Neutrophil (primary cell): ENCODE data around the gene TLE2.
"Not testable (repeated sequence)": the region's sequence is repeated elsewhere in the genome, so short reads cannot be mapped to it uniquely, and the experiment has no call there.

Experiments used
- H3K27ac ChIP-seq: fragments of 200-600 bp; sonication (generic); 2 replicates; pipeline ENCODE4 v1.5.1; 2016; ENCODE audit warnings: mild to moderate bottlenecking, moderate library complexity
- H3K27me3 ChIP-seq: fragments of 200-600 bp; sonication (generic); 2 replicates; pipeline ENCODE4 v1.6.0; 2016; ENCODE audit warnings: mild to moderate bottlenecking
- H3K36me3 ChIP-seq: fragments of 200-600 bp; sonication (generic); 2 replicates; pipeline ENCODE4 v1.5.1; 2017
- H3K4me1 ChIP-seq, 2 experiments: fragments of 200-600 bp in 1 of 2; sonication (generic) in 1 of 2; 1 replicate in 1 of 2; 2 replicates in 1 of 2; pipeline versions ENCODE4 v1.5.1 to v1.6.1; 2013 to 2016; ENCODE audit warnings: low read depth in 1 of 2, low read length in 1 of 2, mild to moderate bottlenecking in 1 of 2, moderate library complexity in 1 of 2; ENCODE audit not compliant: control insufficient read depth in 1 of 2, insufficient read depth in 1 of 2
- H3K4me3 ChIP-seq, 2 experiments: fragments of 200-600 bp in 1 of 2; sonication (generic) in 1 of 2; 1 replicate in 1 of 2; 2 replicates in 1 of 2; pipeline ENCODE4 v1.5.1; 2013 to 2016; ENCODE audit warnings: low read depth in 1 of 2, low read length in 1 of 2, mild to moderate bottlenecking in 1 of 2, moderate library complexity in 1 of 2
- H3K9me3 ChIP-seq: fragments of 200-600 bp; sonication (generic); 2 replicates; pipeline ENCODE4 v1.5.1; 2016
- TF ChIP-seq, protein P1 (sequence below): fragments of 200-600 bp; sonication (generic); IDR thresholded peaks from 2 replicates; pipeline ENCODE4 v1.5.1; 2016; ENCODE audit warnings: antibody characterized with exemption

Gene TLE2

DNA sequence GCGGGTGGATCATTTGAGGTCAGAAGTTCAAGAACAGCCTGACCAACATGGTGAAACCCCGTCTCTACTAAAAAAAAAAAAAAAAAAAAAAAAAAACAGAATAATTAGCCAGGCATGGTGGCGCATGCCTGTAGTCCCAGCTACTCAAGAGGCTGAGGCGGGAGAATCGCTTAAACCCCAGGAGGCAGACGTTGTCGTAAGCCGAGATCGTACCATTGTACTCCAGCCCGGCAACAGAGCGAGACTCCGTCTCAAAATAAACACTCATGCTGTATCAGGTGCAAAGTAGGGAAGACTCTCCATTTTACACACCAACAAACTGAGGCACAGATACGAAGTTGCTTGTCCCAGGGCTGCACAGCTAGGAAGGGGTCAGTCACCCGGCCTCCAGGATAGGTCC is 36.1 kb downstream of the TLE2 start:
- H3K4me1 ChIP-seq = no peaks in the 10 kb centered on the region
- H3K36me3 ChIP-seq = no peaks in the 10 kb centered on the region
- H3K9me3 ChIP-seq = no peaks in the 10 kb centered on the region
- peaks cover 12% of the 10 kb centered on the region for H3K27me3 ChIP-seq
- TF ChIP-seq, protein P1, sequence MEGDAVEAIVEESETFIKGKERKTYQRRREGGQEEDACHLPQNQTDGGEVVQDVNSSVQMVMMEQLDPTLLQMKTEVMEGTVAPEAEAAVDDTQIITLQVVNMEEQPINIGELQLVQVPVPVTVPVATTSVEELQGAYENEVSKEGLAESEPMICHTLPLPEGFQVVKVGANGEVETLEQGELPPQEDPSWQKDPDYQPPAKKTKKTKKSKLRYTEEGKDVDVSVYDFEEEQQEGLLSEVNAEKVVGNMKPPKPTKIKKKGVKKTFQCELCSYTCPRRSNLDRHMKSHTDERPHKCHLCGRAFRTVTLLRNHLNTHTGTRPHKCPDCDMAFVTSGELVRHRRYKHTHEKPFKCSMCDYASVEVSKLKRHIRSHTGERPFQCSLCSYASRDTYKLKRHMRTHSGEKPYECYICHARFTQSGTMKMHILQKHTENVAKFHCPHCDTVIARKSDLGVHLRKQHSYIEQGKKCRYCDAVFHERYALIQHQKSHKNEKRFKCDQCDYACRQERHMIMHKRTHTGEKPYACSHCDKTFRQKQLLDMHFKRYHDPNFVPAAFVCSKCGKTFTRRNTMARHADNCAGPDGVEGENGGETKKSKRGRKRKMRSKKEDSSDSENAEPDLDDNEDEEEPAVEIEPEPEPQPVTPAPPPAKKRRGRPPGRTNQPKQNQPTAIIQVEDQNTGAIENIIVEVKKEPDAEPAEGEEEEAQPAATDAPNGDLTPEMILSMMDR = no peak
- H3K27ac ChIP-seq = no peak overlapping the region
- no peak overlapping the region for H3K4me3 ChIP-seq

DNA sequence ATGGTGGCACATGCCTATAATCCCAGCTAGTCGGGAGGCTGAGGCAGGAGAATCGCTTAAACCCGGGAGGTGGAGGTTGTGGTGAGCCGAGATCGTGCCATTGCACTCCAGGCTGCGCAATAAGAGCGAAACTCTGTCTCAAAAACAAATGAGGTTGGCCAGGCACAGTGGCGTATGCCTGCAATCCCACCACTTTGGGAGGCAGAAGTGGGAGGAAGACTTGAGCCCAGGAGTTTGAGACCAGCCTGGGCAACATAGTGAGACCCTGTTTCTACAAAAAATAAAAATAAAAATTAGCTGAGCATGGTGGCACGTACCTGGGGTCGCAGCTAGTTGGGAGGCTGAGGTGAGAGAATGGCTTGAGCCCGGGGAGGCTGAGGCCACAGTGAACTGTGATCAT is 36.7 kb downstream of the TLE2 start:
- H3K27me3 ChIP-seq = peaks cover 18% of the 10 kb centered on the region
- not testable (repeated sequence) for H3K36me3 ChIP-seq, H3K9me3 ChIP-seq, H3K4me3 ChIP-seq, H3K4me1 ChIP-seq, H3K27ac ChIP-seq

DNA sequence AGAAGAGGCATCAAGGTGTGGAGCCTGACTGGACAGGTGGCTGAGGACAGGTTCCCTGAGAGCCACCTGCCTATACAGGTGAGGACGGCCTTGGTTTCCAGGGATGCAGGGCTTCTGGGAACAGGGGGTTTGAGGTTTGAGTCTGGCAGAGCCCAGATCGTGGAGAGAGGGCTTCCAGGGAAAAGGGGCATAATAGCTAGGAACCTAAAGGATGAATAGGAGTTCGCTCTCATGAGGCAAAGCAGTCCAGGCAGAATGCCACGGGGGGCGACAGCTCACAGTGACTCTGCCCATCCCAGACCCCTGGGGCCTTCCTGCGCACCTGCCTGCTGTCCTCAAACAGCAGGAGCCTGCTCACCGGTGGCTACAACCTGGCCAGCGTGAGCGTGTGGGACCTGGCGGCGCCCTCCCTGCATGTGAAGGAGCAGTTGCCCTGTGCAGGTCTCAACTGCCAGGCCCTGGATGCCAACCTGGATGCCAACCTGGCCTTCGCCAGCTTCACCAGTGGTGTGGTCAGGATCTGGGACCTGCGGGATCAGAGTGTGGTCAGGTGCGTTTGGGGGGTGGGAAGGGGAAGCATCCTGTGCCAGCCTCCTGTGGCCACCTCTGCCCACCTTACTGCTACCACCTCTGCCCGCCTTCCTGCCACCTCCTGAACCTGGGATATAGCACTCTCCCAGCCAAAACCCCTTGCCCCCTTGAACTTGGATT is 39.7 kb downstream of the TLE2 start:
- Histone ChIP-seq H3K4me1 (no peaks in the 10 kb centered on the region), H3K36me3 (no peaks in the 10 kb centered on the region), H3K27me3 (peaks cover 41% of the 10 kb centered on the region), H3K27ac (no peak overlapping the region), H3K9me3 (no peaks in the 10 kb centered on the region), H3K4me3 (no peak overlapping the region)
- TF ChIP-seq, protein P1 = no peak

DNA sequence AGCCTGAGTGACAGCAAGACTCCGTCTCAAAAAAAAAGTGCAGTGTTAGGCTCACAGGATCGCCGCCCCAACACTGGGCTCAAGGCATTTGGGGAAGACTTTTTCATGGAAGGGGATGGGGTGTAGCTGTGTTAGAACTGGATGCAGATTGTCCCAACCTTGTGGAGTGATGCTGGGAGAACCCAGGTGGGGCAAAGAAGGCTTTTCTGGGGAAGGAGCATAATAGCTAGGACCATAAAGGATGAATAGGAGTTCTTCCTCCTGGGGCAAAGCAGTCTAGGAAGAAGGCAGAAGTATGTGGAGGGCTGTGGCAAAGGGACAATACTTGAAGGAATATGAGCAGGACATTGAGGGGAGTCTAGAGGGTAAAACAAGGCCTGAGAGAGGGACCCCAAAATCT is 40.5 kb downstream of the TLE2 start:
- Histone ChIP-seq H3K36me3 (no peaks in the 10 kb centered on the region), H3K9me3 (no peaks in the 10 kb centered on the region), H3K27ac (no peak overlapping the region), H3K4me3 (no peak overlapping the region), H3K4me1 (no peaks in the 10 kb centered on the region), H3K27me3 (peaks cover 49% of the 10 kb centered on the region)
- TF ChIP-seq, protein P1 = no peak

DNA sequence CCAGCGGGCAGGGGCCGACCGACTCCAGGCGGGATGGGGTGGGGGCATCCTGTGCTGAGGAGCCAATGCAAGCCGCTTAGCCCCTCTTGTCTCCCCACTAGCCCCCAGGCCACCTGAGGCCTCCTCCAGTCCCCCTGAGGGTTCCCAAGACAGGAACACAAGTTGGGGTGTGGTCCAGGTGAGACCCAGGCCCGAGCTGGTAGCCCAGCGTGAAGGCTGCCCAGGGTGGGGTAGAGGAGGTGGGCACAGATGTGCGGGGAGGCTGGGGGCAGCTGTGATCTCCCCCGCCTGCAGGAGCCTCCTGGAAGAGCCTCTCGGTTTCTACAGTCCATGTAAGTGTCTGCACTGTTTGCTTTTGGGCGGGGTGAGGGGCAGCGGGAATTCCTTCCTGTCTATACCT is 41.3 kb downstream of the TLE2 start:
- TF ChIP-seq, protein P1 = no peak
- H3K27me3 ChIP-seq = peaks cover 51% of the 10 kb centered on the region
- no peak overlapping the region for H3K27ac ChIP-seq
- no peaks in the 10 kb centered on the region for H3K36me3 ChIP-seq
- H3K9me3 ChIP-seq = no peaks in the 10 kb centered on the region
- H3K4me3 ChIP-seq = no peak overlapping the region
- no peaks in the 10 kb centered on the region for H3K4me1 ChIP-seq

DNA sequence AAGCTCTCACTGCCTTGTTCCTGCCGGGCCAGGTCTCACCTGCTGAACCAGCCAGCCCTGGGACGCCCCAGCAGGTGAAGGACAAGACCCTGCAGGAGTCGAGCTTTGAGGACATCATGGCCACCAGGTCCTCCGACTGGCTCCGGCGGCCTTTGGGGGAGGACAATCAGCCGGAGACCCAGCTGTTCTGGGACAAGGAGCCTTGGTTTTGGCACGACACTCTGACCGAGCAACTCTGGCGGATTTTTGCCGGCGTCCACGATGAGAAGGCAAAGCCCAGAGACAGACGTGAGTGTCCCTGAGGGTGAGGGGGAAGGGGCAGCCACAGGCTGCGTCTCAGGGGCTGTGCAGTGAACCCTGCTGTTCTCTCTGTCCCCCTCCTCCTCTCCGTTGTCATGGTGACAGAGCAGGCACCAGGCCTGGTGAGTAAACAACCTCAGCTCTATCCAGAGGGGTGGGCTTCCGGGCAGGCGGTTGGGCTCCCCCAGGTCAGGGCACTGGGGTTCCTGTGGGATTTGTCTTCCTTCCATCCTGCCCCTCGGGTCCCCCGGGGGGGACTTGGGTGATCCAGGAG is 42.0 kb downstream of the TLE2 start:
- no peaks in the 10 kb centered on the region for H3K9me3 ChIP-seq
- H3K27me3 ChIP-seq = peaks cover 59% of the 10 kb centered on the region
- no peaks in the 10 kb centered on the region for H3K36me3 ChIP-seq
- no peak overlapping the region for H3K27ac ChIP-seq
- TF ChIP-seq, protein P1 = no peak
- H3K4me1 ChIP-seq = no peaks in the 10 kb centered on the region
- H3K4me3 ChIP-seq = no peak overlapping the region
